Measurements from ENCODE around the gene RBM20.

The RBM20 gene

GRCh38 chr10:110815354-110816004, 171.3 kb downstream of the RBM20 start:
- DNase-seq = no peak

- no peak for DNase-seq
Observed at GRCh38 chr10:110817614-110818013, 173.5 kb downstream of the RBM20 start.

- no peak for DNase-seq
Observed at GRCh38 chr10:110818311-110819256, 174.4 kb downstream of the RBM20 start.

GRCh38 chr10:110820321-110820814, 176.2 kb downstream of the RBM20 start:
- no peak for DNase-seq

- no peak for DNase-seq
Observed at GRCh38 chr10:110821508-110821907, 177.4 kb downstream of the RBM20 start.

- no peak for DNase-seq
Observed at GRCh38 chr10:110822035-110822711, 178.0 kb downstream of the RBM20 start.

- DNase-seq = no peak
Observed at GRCh38 chr10:110822712-110823311, 178.7 kb downstream of the RBM20 start.

GRCh38 chr10:110824152-110824441, 180.0 kb downstream of the RBM20 start:
- DNase-seq = no peak

GRCh38 chr10:110824660-110825059, 180.5 kb downstream of the RBM20 start:
- DNase-seq = no peak

GRCh38 chr10:110825508-110825907, 181.4 kb downstream of the RBM20 start:
- DNase-seq = no peak

GRCh38 chr10:110827410-110827809, 183.3 kb downstream of the RBM20 start:
- DNase-seq = no peak

GRCh38 chr10:110827875-110828274, 183.7 kb downstream of the RBM20 start:
- no peak for DNase-seq

- no peak for DNase-seq
Observed at GRCh38 chr10:110828525-110828924, 184.4 kb downstream of the RBM20 start.

- no peak for DNase-seq
Observed at GRCh38 chr10:110829721-110830410, 185.7 kb downstream of the RBM20 start.

- no peak for DNase-seq
Observed at GRCh38 chr10:110833234-110833940, 189.3 kb downstream of the RBM20 start.

GRCh38 chr10:110833941-110834628, 189.9 kb downstream of the RBM20 start:
- no peak for DNase-seq

GRCh38 chr10:110834629-110835301, 190.6 kb downstream of the RBM20 start:
- peak; percentile 27 to 35 for DNase-seq

GRCh38 chr10:110835841-110836240, 191.7 kb downstream of the RBM20 start:
- no peak for DNase-seq

GRCh38 chr10:110836706-110837105, 192.6 kb downstream of the RBM20 start:
- DNase-seq = no peak

GRCh38 chr10:110837418-110838171, 193.5 kb downstream of the RBM20 start:
- no peak for DNase-seq

Data from CD4-positive, alpha-beta T cell treated with Interferon alpha-2 for 1 hour (primary cell).